Stimulated activated CD4-positive, alpha-beta T cell treated with anti-CD3 and anti-CD28 coated beads, Interleukin-12 subunit alpha, Interleukin-12 subunit beta, amount 100 ng/mL, for 24 hours (primary cell): ENCODE results near the gene ARVCF.

ENCODE experiments used
- DNase-seq, 2 experiments: peaks; one replicate each; pipeline ENCODE4 v3.0.0-alpha.2; 2020; ENCODE audit warnings: low read depth in 2 of 2

Gene ARVCF

GRCh38 chr22:20016734-20017621 lies at the start of gene ARVCF:
TSS of gene ARVCF (minus strand) at chr22:20016823. CDS start at chr22:19990794, 26,029 bp downstream.
- peak; percentile 83 to 89 for DNase-seq

- no peak for DNase-seq
Measured at GRCh38 chr22:20065896-20066616, 49.4 kb upstream of the ARVCF start.

GRCh38 chr22:20064545-20065262 lies 48.1 kb upstream of the ARVCF start:
- DNase-seq, result no peak

GRCh38 chr22:20064140-20064480 lies 47.5 kb upstream of the ARVCF start:
- DNase-seq, result no peak

GRCh38 chr22:20063271-20064139 lies 46.9 kb upstream of the ARVCF start:
- DNase-seq, result no peak

- no peak for DNase-seq
Measured at GRCh38 chr22:20062766-20063083, 46.1 kb upstream of the ARVCF start.

GRCh38 chr22:20062043-20062765 lies 45.6 kb upstream of the ARVCF start:
- no peak for DNase-seq

- DNase-seq, result no peak
Measured at GRCh38 chr22:20061481-20061861, 44.8 kb upstream of the ARVCF start.

GRCh38 chr22:20060700-20061480 lies 44.3 kb upstream of the ARVCF start:
- no peak for DNase-seq

GRCh38 chr22:20058989-20059770 lies 42.6 kb upstream of the ARVCF start:
- DNase-seq, result no peak

- DNase-seq, result no peak
Measured at GRCh38 chr22:20057596-20058268, 41.1 kb upstream of the ARVCF start.

GRCh38 chr22:20056696-20057386 lies 40.2 kb upstream of the ARVCF start:
- no peak for DNase-seq

GRCh38 chr22:20056161-20056560 lies 39.5 kb upstream of the ARVCF start:
- no peak for DNase-seq

GRCh38 chr22:20055654-20056053 lies 39.0 kb upstream of the ARVCF start:
- DNase-seq, result no peak

GRCh38 chr22:20055144-20055543 lies 38.5 kb upstream of the ARVCF start:
- no peak for DNase-seq

- no peak for DNase-seq
Measured at GRCh38 chr22:20054485-20054884, 37.9 kb upstream of the ARVCF start.

- no peak for DNase-seq
Measured at GRCh38 chr22:20054034-20054427, 37.4 kb upstream of the ARVCF start.

GRCh38 chr22:20053407-20054033 lies 36.9 kb upstream of the ARVCF start:
- DNase-seq, result no peak
